Panc1 (cell line): ENCODE measurements around the gene KRT13. TPM values are rescaled to one million over a fixed set of nuclear protein-coding genes. Genes with fewer than 3 reads are reported as not detected.

Experiments used
- ATAC-seq: fragments of 200-7000 bp; cut with Tn5 transposase; 2 replicates; pipeline ENCODE4 v1.9.1; 2020; ENCODE audit warnings: mild to moderate bottlenecking, moderate library complexity
- BruUV-seq: library from RNA; stranded (reverse); fragments of 400-500 nt; replicated peaks from 2 replicates; lab custom pipeline; 2021; lab: Mats Ljungman, UMichigan
- CTCF ChIA-PET: fragments of 300-600 bp; sonication (Branson Sonifier 250); formaldehyde crosslinking; loops from one replicate; lab custom pipeline; 2022; ENCODE audit warnings: antibody characterized with exemption; lab: Charles Lee
- POLR2A ChIA-PET: fragments of 300-600 bp; sonication (Branson Sonifier 250); formaldehyde crosslinking; loops from one replicate; lab custom pipeline; 2022; ENCODE audit warnings: antibody characterized with exemption; lab: Charles Lee
- DNase-seq: peaks from one replicate; pipeline ENCODE4 v3.0.0-alpha.2; 2010; ENCODE audit warnings: low read depth, low spot score
- H3K27ac ChIP-seq: 2 replicates; pipeline ENCODE4 v1.5.1; 2011; ENCODE audit warnings: mild to moderate bottlenecking, low read length, inconsistent platforms
- H3K27me3 ChIP-seq: fragments of 200-500 bp; sonication (Bioruptor generic); 2 replicates; pipeline ENCODE4 v1.6.0; 2014; ENCODE audit warnings: low read length, inconsistent platforms; ENCODE audit not compliant: control insufficient read depth, insufficient read depth
- H3K36me3 ChIP-seq: fragments of 200-500 bp; sonication (Bioruptor generic); 2 replicates; pipeline ENCODE4 v1.5.1; 2014; ENCODE audit warnings: inconsistent platforms, mild to moderate bottlenecking, low read length, moderate library complexity; ENCODE audit not compliant: control insufficient read depth, insufficient read depth
- H3K4me1 ChIP-seq: 2 replicates; pipeline ENCODE4 v1.5.1; 2011; ENCODE audit warnings: inconsistent platforms, mild to moderate bottlenecking, low read length, moderate library complexity; ENCODE audit not compliant: control insufficient read depth, insufficient read depth
- H3K4me3 ChIP-seq, 2 experiments: 2 replicates each; pipeline ENCODE4 v1.5.1; 2011 to 2012; ENCODE audit warnings: low read depth in 2 of 2, low read length in 2 of 2, mild to moderate bottlenecking in 2 of 2, inconsistent platforms in 1 of 2, moderate library complexity in 1 of 2
- H3K9me3 ChIP-seq: fragments of 200-500 bp; sonication (Bioruptor generic); 2 replicates; pipeline ENCODE4 v1.5.1; 2014; ENCODE audit warnings: low read depth, mild to moderate bottlenecking, inconsistent platforms, low read length, moderate library complexity; ENCODE audit not compliant: control insufficient read depth, insufficient read depth
- CTCF ChIP-seq: fragments of 450-650 bp; IDR thresholded peaks from 2 replicates; pipeline ENCODE4 v1.5.1; 2017; ENCODE audit warnings: mild to moderate bottlenecking
- POLR2AphosphoS5 ChIP-seq: IDR thresholded peaks from 2 replicates; pipeline ENCODE4 v1.6.1; 2012; ENCODE audit warnings: mild to moderate bottlenecking, low read depth, low read length, moderate library complexity
- REST ChIP-seq, 2 experiments: IDR thresholded peaks; 2 replicates each; pipeline ENCODE4 v1.6.1; 2011 to 2012; ENCODE audit warnings: low read depth in 2 of 2, control low read depth in 1 of 2, low read length in 1 of 2, mild to moderate bottlenecking in 1 of 2, moderate library complexity in 1 of 2; ENCODE audit not compliant: insufficient read depth in 1 of 2
- SIN3A ChIP-seq: IDR thresholded peaks from 2 replicates; pipeline ENCODE4 v1.6.1; 2012; ENCODE audit warnings: low read depth, mild to moderate bottlenecking, low read length, moderate library complexity, borderline replicate concordance; ENCODE audit not compliant: insufficient read depth
- TCF7L2 ChIP-seq: IDR thresholded peaks from 2 replicates; pipeline ENCODE4 v1.6.1; 2011; ENCODE audit warnings: mild to moderate bottlenecking, low read depth, low read length, inconsistent platforms
- in situ Hi-C: cut with HindIII; loops from 2 replicates; pipeline ENCODE4 v1.10.0; 2016; ENCODE audit warnings: low sequenced_read_pairs, low pct_unique_long_range_greater_than_20kb
- intact Hi-C: fragments of 100-400 bp; cut with micrococcal nuclease; formaldehyde crosslinking; loops from one replicate; pipeline ENCODE4 v1.10.0; 2022; ENCODE audit not compliant: unreplicated experiment
- total RNA-seq: library from RNA; stranded (reverse); gene quantifications from one replicate; pipeline ENCODE4 v1.2.1, GENCODE V29; 2021; ENCODE audit not compliant: unreplicated experiment

Gene KRT13
- total RNA-seq, 1 experiment from 2014 or later = 0.36 TPM

GRCh38 chr17:41519501-41520224 lies 14.3 kb upstream of the KRT13 start:
- POLR2A ChIA-PET = no interaction called here
- ATAC-seq = no peak; the same call in 1 of the 2 replicates

More at GRCh38 chr17:41519501-41520224, 14.3 kb upstream of the KRT13 start:
- DNase-seq = no peak
- BruUV-seq = no TSS peak
- no peaks in the 10 kb centered on the region for H3K27me3 ChIP-seq
- in situ Hi-C loops (no loop called here), intact Hi-C loops (loop anchor here (10.0 kb wide), 1 partner anchor 615 kb away; no protein-coding TSS in a partner anchor)
- H3K4me3 ChIP-seq = peak overlapping the region in 1 of 2 experiments; percentile 17; a peak in 1 of 4 replicates
- H3K9me3 ChIP-seq = no peaks in the 10 kb centered on the region
- peaks cover 74% of the 10 kb centered on the region for H3K4me1 ChIP-seq
- peak overlapping the region; percentile 96 for H3K27ac ChIP-seq
- peaks cover 3% of the 10 kb centered on the region; the same call in 1 of the 2 replicates for H3K36me3 ChIP-seq
- CTCF ChIA-PET = interaction anchor here (0.7 to 6.0 kb wide), 5 partner anchors 29 to 146 kb away, joined by 3 to 46 read pairs (median 7); no protein-coding TSS in a partner anchor
- TF ChIP-seq CTCF (no peak), SIN3A (no peak), POLR2AphosphoS5 (peak; percentile 40; the same call in 1 of the 2 replicates), REST (IDR thresholded peaks at IDR 0.05; ENCODE audit: insufficient read depth in 1 of 2, low read depth in 2 of 2, low read length in 1 of 2) (no peak), TCF7L2 (peak; percentile 22; the same call in 1 of the 2 replicates)
